HepG2 (cell line): ENCODE measurements around the gene IL11RA. TPM values are rescaled to one million over a fixed set of nuclear protein-coding genes. Genes with fewer than 3 reads are reported as not detected.

Source experiments
- CBX5 ChIP-seq: sonication (generic); formaldehyde crosslinking; IDR thresholded peaks from 2 replicates; pipeline ENCODE4 v1.4.0; 2020; ENCODE audit warnings: missing genetic modification reagents, borderline replicate concordance
- CEBPB ChIP-seq: IDR thresholded peaks from 2 replicates; pipeline ENCODE4 v1.6.1; 2011; ENCODE audit warnings: low read depth, low read length, improper control_type of control experiment, borderline replicate concordance
- HNRNPUL1 ChIP-seq: fragments of 200-400 bp; formaldehyde crosslinking; IDR thresholded peaks from 2 replicates; pipeline ENCODE4 v1.6.1; 2017; ENCODE audit warnings: low read depth, mild to moderate bottlenecking, low read length, moderate library complexity
- MED8 ChIP-seq: sonication (generic); formaldehyde crosslinking; IDR thresholded peaks from 2 replicates; pipeline ENCODE4 v1.8.1; 2023; ENCODE audit warnings: mild to moderate bottlenecking, missing genetic modification reagents; ENCODE audit not compliant: insufficient replicate concordance
- NFE2 ChIP-seq: sonication (generic); formaldehyde crosslinking; IDR thresholded peaks from 2 replicates; pipeline ENCODE4 v1.4.0; 2020; ENCODE audit warnings: missing genetic modification reagents
- NR2F6 ChIP-seq, 2 experiments: IDR thresholded peaks; 2 replicates each; pipeline ENCODE4 v1.6.1; 2016; ENCODE audit warnings: antibody characterized with exemption in 1 of 2, mild to moderate bottlenecking in 1 of 2
- SAFB2 ChIP-seq: sonication (generic); formaldehyde crosslinking; IDR thresholded peaks from 2 replicates; pipeline ENCODE4 v1.5.1; 2020; ENCODE audit warnings: missing genetic modification reagents, low read depth, mild to moderate bottlenecking, borderline replicate concordance
- THYN1 ChIP-seq: sonication (generic); formaldehyde crosslinking; IDR thresholded peaks from 2 replicates; pipeline ENCODE4 v1.8.1; 2023; ENCODE audit warnings: low read depth, mild to moderate bottlenecking, moderate library complexity, missing genetic modification reagents, borderline replicate concordance
- XRCC5 ChIP-seq: fragments of 200-400 bp; formaldehyde crosslinking; optimal IDR thresholded peaks from 2 replicates; pipeline ENCODE3; 2017; ENCODE audit warnings: mild to moderate bottlenecking, low read length
- ZMAT3 ChIP-seq: sonication (generic); formaldehyde crosslinking; conservative IDR thresholded peaks from 2 replicates; pipeline ENCODE4 v1.7.0; 2021; ENCODE audit warnings: missing genetic modification reagents
- ZNF275 ChIP-seq: sonication (generic); formaldehyde crosslinking; IDR thresholded peaks from 2 replicates; pipeline ENCODE4 v1.8.0; 2022; ENCODE audit warnings: missing genetic modification reagents, mild to moderate bottlenecking, inconsistent platforms, borderline replicate concordance
- ZNF512B ChIP-seq: sonication (generic); formaldehyde crosslinking; IDR thresholded peaks from 2 replicates; pipeline ENCODE4 v1.5.1; 2020; ENCODE audit warnings: missing genetic modification reagents, mild to moderate bottlenecking, borderline replicate concordance
- ZNF549 ChIP-seq: sonication (generic); formaldehyde crosslinking; IDR thresholded peaks from 2 replicates; pipeline ENCODE4 v1.5.0; 2020; ENCODE audit warnings: missing genetic modification reagents
- ZNF550 ChIP-seq: sonication (generic); formaldehyde crosslinking; IDR thresholded peaks from 2 replicates; pipeline ENCODE4 v1.4.0; 2020; ENCODE audit warnings: mild to moderate bottlenecking, missing genetic modification reagents, borderline replicate concordance
- ZNF576 ChIP-seq: sonication (generic); formaldehyde crosslinking; IDR thresholded peaks from 2 replicates; pipeline ENCODE4 v1.4.0; 2020; ENCODE audit warnings: mild to moderate bottlenecking, missing genetic modification reagents
- ZNF605 ChIP-seq: sonication (generic); formaldehyde crosslinking; IDR thresholded peaks from 2 replicates; pipeline ENCODE4 v1.8.0; 2022; ENCODE audit warnings: mild to moderate bottlenecking, missing genetic modification reagents
- ZNF646 ChIP-seq: sonication (generic); formaldehyde crosslinking; IDR thresholded peaks from 2 replicates; pipeline ENCODE4 v1.9.0; 2021; ENCODE audit warnings: mild to moderate bottlenecking, missing genetic modification reagents
- polyA plus RNA-seq, 8 experiments: library from polyadenylated mRNA; depleted of rRNA in 3 of 8; stranded (reverse) in 7 of 8; unstranded in 1 of 8; fragments of >200 nt; fragmentation: Illumina TruSeq in 4 of 8; extraction: Trizol in 4 of 8; gene quantifications; 2 replicates each; pipeline versions ENCODE4 v1.2.1 to v1.2.3, GENCODE V29; 2011 to 2016; ENCODE audit warnings: low read depth in 4 of 8, missing spikeins in 1 of 8, mixed read lengths in 1 of 8; ENCODE audit not compliant: insufficient read depth in 1 of 8
- total RNA-seq, 5 experiments: library from RNA; depleted of rRNA; stranded (reverse); fragments of >200 nt; fragmentation: Illumina TruSeq; extraction: Trizol; gene quantifications; 2 replicates each; pipeline ENCODE4 v1.2.3, GENCODE V29; 2016; ENCODE audit warnings: low read depth in 1 of 5

IL11RA gene
- total and polyA plus RNA-seq, 2 of the 13 experiments (the other 11 are each of a cell fraction or from before 2014, with no cell fraction given), result 2.0 to 4.2 TPM

GRCh38 chr9:34688329-34689115 lies 36.5 kb downstream of the IL11RA start (continued):
- TF ChIP-seq SAFB2 (CRISPR knock-in tag), result no peak
- no peak for TF ChIP-seq ZNF576
- no peak for TF ChIP-seq CBX5
- no peak for TF ChIP-seq THYN1 (CRISPR knock-in tag)
- peak; percentile 45; the same call in 1 of the 2 replicates for TF ChIP-seq CEBPB
- no peak for TF ChIP-seq ZNF275 (CRISPR knock-in tag)
- no peak for TF ChIP-seq ZNF605 (CRISPR knock-in tag)
- no peak for TF ChIP-seq ZNF550
- TF ChIP-seq ZNF646, result no peak
- TF ChIP-seq ZNF549 (CRISPR knock-in tag), result no peak
- TF ChIP-seq NFE2 (CRISPR knock-in tag), result no peak
- no peak for TF ChIP-seq ZNF512B
- no peak for TF ChIP-seq HNRNPUL1
- no peak for TF ChIP-seq XRCC5
- TF ChIP-seq NR2F6 (IDR thresholded peaks at IDR 0.05), result peak; percentile 95
- TF ChIP-seq NR2F6 (CRISPR knock-in tag; IDR thresholded peaks at IDR 0.05), result peak; percentile 95
- TF ChIP-seq ZMAT3 (CRISPR knock-in tag), result no peak
- TF ChIP-seq MED8 (CRISPR knock-in tag), result no peak
